ENCODE results near the gene LRIG1.

GRCh38 chr3:66398228-66399025, 102.4 kb downstream of the LRIG1 start:
- TF ChIP-seq, protein P1, sequence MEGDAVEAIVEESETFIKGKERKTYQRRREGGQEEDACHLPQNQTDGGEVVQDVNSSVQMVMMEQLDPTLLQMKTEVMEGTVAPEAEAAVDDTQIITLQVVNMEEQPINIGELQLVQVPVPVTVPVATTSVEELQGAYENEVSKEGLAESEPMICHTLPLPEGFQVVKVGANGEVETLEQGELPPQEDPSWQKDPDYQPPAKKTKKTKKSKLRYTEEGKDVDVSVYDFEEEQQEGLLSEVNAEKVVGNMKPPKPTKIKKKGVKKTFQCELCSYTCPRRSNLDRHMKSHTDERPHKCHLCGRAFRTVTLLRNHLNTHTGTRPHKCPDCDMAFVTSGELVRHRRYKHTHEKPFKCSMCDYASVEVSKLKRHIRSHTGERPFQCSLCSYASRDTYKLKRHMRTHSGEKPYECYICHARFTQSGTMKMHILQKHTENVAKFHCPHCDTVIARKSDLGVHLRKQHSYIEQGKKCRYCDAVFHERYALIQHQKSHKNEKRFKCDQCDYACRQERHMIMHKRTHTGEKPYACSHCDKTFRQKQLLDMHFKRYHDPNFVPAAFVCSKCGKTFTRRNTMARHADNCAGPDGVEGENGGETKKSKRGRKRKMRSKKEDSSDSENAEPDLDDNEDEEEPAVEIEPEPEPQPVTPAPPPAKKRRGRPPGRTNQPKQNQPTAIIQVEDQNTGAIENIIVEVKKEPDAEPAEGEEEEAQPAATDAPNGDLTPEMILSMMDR (IDR thresholded peaks at IDR 0.05) = no peak
- no peak for TF ChIP-seq POLR2A (IDR thresholded peaks at IDR 0.05)

Data from tibial nerve (tissue), 3 donors.